Stomach (tissue), 4 donors: ENCODE data around the gene RABL2B.

Experiments
- CTCF ChIP-seq, 7 experiments: fragments of 450-650 bp in 4 of 7; fragments of 200-600 bp in 3 of 7; sonication (generic) in 3 of 7; IDR thresholded peaks; one replicate each; pipeline ENCODE4 v1.5.1; 2016 to 2019; ENCODE audit warnings: antibody characterized with exemption in 7 of 7, control low read depth in 2 of 7, mild to moderate bottlenecking in 1 of 7
- POLR2A ChIP-seq, 4 donors: fragments of 450-650 bp; IDR thresholded peaks; one replicate each; pipeline ENCODE4 v1.6.1; 2016; ENCODE audit warnings: antibody characterized with exemption in 4 of 4, control low read depth in 2 of 4, mild to moderate bottlenecking in 1 of 4, moderate library complexity in 1 of 4
- POLR2AphosphoS5 ChIP-seq, 3 donors: sonication (generic); formaldehyde crosslinking; IDR thresholded peaks; one replicate each; pipeline ENCODE4 v1.6.1; 2016; ENCODE audit warnings: antibody characterized with exemption in 3 of 3

- no peak for TF ChIP-seq POLR2A (IDR thresholded peaks at IDR 0.05)
- TF ChIP-seq CTCF (IDR thresholded peaks at IDR 0.05): no peak
- no peak for TF ChIP-seq POLR2AphosphoS5 (IDR thresholded peaks at IDR 0.05)
These were observed 49.7 kb downstream of the RABL2B start for GRCh38 chr22:50733521-50734342.
